ENCODE data around the gene CREB3.

Gene CREB3

DNA sequence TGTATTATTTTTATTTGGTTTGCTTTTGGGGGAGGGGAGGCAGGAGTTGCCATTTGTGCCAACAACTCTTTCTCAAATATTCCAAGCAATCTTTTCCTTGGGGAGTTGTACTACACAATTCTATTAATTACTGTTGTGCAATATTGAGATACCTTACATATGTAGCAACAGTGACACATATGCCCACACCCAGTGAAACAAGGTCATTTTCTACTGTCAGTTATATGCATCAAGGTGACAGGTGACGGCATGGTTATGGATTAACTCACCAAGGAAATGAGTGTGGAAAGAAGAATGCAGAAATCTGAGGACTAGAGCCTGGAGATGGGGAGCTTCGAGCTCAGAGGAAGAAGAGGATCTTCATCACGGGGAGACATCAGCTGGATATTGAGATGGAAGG, 39.5 kb downstream of the CREB3 start:
- DNase-seq (ENCODE audit: low read depth in 1 of 2, low spot score in 1 of 2), result no peak

DNA sequence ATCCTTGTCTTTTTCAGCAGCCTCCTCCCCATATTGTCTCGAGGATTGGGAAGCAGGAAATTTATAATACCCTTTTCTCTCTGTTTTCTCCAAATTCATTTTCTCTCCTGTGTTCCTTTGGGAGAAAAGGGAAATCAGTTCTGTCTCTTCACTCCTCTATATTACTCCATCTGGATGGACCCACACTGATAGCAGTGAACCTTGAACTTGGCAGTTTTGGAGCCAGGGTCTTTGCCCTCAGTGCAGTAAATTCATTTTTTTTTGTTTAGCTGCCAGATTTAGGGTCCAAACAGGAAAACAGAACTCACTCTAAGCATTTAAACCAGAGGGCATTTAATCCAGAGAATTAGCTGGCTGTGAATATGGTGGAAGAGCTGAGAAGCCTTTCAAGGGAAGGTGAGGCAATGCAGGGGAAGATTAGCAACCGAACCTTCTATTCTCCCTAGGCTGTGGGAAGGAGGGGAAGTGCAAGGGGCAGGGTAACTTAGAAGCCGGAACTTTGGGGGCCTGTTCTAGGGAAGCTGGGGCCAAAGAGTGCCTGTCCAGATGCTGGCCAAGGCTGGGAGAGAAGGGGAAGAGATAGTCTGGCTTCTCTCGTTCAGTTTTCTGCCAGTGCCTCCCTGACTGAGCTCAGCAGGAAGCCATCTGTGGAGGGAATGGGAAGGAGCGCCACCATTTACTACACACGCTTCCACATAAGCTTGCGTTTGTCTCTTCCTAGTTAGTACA, 42.6 kb downstream of the CREB3 start:
- no peak for DNase-seq (ENCODE audit: low read depth in 1 of 2, low spot score in 1 of 2)

DNA sequence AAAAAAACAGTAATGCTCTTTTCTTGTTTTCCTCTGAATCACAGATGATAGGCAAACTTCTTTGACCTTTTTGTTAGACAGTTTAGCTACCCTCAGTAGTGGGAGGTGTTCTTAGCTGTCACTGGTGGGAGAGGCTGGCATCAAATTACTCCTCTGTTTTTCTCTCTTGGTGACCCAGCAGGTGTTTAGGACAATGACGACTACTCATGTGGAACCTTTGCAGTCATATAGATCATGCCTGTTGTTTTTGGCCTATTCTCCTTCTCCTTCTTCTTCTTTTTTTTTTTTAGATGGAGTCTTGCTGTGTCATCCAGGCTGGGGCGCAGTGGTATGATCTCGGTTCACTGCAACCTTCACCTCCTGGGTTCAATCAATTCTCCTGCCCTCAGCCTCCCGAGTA, 43.6 kb downstream of the CREB3 start:
- DNase-seq (ENCODE audit: low read depth in 1 of 2, low spot score in 1 of 2), result no peak

DNA sequence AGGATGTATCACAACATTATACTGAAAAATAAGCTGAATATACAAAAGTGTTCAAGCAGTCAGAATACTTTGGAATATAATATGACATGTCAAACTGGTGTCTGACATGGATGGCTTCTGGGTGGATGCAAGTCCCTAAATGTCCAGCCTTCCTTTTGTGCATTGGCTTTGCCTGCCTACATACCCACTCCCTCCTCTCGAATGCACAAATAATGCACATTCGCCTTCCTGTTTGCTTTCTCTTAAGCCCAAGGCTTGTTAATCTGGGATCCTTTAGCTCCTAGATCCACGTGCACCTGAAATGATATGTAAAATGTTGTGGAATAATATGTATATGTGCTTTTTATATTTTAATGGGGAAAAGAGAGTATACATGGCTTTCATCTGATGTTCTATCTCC, 46.0 kb downstream of the CREB3 start:
- no peak for DNase-seq (ENCODE audit: low read depth in 1 of 2, low spot score in 1 of 2)

DNA sequence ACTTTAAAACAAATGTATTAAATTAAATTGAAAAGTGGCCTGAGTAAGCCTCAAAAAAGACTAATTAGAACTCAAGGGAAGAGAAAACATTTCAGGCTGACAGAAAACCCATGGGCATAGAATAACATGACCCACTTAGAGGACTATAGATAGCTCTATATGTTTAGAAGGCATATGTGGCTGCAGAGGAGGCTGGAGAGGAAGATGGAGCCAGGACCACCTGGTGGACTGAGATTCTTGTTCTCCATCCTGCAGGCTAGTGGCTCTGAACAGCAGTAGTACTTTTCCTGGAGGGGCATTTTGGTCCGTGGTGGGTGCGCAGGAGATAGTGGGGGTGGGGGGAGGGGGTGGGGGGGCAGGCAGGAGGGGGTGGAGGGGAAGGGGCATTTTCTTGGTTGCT, 48.6 kb downstream of the CREB3 start:
- DNase-seq (ENCODE audit: low read depth in 1 of 2, low spot score in 1 of 2), result no peak

DNA sequence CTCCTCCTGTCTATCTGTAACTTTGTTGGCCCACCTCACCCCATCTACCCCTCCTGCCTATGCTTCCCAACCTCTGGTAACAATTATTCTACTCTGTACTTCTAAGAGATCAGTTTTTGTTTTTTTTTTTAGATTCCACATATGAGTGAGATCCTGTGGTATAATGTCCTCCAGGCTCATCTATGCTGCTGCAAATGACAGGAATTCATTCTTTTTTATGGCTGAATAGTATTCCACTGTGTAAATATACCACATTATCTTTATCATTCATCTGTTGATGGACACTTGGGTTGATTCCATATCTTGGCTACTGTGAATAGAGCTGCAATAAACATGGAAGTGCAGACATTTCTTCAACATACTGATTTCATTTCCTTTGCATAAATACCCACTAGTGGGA, 51.0 kb downstream of the CREB3 start:
- no peak for DNase-seq (ENCODE audit: low read depth in 1 of 2, low spot score in 1 of 2)

Data from activated CD4-positive, alpha-beta T cell treated with anti-CD3 and anti-CD28 coated beads, Interleukin-2, amount 50 U/mL, for 24 hours (primary cell).